GM12878 (cell line): ENCODE measurements around the gene AMHR2. TPM values are rescaled to one million over a fixed set of nuclear protein-coding genes. Genes with fewer than 3 reads are reported as not detected.

Experiments used
- ATAC-seq: fragments of 200-7000 bp; cut with Tn5 transposase; 3 replicates; pipeline ENCODE4 v1.9.1; 2020; ENCODE audit warnings: mild to moderate bottlenecking, moderate library complexity
- BruUV-seq: library from RNA; stranded (reverse); fragments of 400-500 nt; replicated peaks from 2 replicates; lab custom pipeline; 2021; lab: Mats Ljungman, UMichigan
- CTCF ChIA-PET: fragments of 300-600 bp; sonication (Branson Sonifier 250); formaldehyde crosslinking; extraction: SDS; loops from one replicate; lab custom pipeline; 2021; ENCODE audit warnings: inconsistent platforms; lab: Yijun Ruan, JAX
- POLR2A ChIA-PET: fragments of 350-600 bp; formaldehyde crosslinking; extraction: SDS; loops from one replicate; lab custom pipeline; 2021; ENCODE audit warnings: inconsistent platforms; lab: Charles Lee
- RAD21 ChIA-PET: fragments of 300-600 bp; sonication (Branson Sonifier 250); formaldehyde crosslinking; loops from one replicate; lab custom pipeline; 2023; ENCODE audit warnings: antibody characterized with exemption; ENCODE audit not compliant: unreplicated experiment; lab: Charles Lee
- SMC1A ChIA-PET: fragments of 300-600 bp; sonication (Branson Sonifier 250); formaldehyde crosslinking; loops from one replicate; lab custom pipeline; 2023; ENCODE audit not compliant: unreplicated experiment, uncharacterized antibody; lab: Charles Lee
- DNase-seq: peaks from one replicate; pipeline ENCODE4 v3.0.0-alpha.2; 2011; ENCODE audit warnings: low read depth, low spot score
- FAIRE-seq: peaks from 3 replicates; lab custom pipeline; 2011; peaks lifted over from hg19 to GRCh38; lab: Jason Lieb, UNC
- H2AFZ ChIP-seq: 2 replicates; pipeline ENCODE4 v1.6.0; 2011; ENCODE audit warnings: low read depth, low read length, control low read depth; ENCODE audit not compliant: control insufficient read depth
- H3K27ac ChIP-seq: 2 replicates; pipeline ENCODE4 v1.5.1; 2011; ENCODE audit warnings: control low read depth; ENCODE audit not compliant: control insufficient read depth, insufficient read depth
- H3K27me3 ChIP-seq, 2 experiments: replicated peaks in 1 of 2; 2 replicates each; pipeline versions ENCODE4 v1.6.0 to v1.6.1; 2011; ENCODE audit warnings: low read length in 1 of 2; ENCODE audit not compliant: control insufficient read depth in 2 of 2, insufficient read depth in 2 of 2
- H3K36me3 ChIP-seq, 2 experiments: 2 replicates each; pipeline ENCODE4 v1.5.1; 2011; ENCODE audit warnings: low read length in 1 of 2; ENCODE audit not compliant: control insufficient read depth in 2 of 2, insufficient read depth in 2 of 2
- H3K4me1 ChIP-seq: 2 replicates; pipeline ENCODE4 v1.6.1; 2011; ENCODE audit warnings: mild to moderate bottlenecking, low read length, moderate library complexity, mixed read lengths; ENCODE audit not compliant: control insufficient read depth, insufficient read depth
- H3K4me2 ChIP-seq: 2 replicates; pipeline ENCODE4 v1.6.0; 2011; ENCODE audit warnings: control low read depth; ENCODE audit not compliant: control insufficient read depth, insufficient read depth
- H3K4me3 ChIP-seq: fragments of 200-600 bp; sonication (generic); 2 replicates; pipeline ENCODE4 v1.5.1; 2016
- H3K79me2 ChIP-seq: 2 replicates; pipeline ENCODE4 v1.6.0; 2011; ENCODE audit warnings: low read length; ENCODE audit not compliant: control insufficient read depth, insufficient read depth
- H3K9ac ChIP-seq: 2 replicates; pipeline ENCODE4 v1.8.0; 2011; ENCODE audit warnings: low read length, control low read depth, mixed read lengths; ENCODE audit not compliant: control insufficient read depth, insufficient read depth
- H3K9me3 ChIP-seq: replicated peaks from 3 replicates; pipeline ENCODE4 v1.5.1; 2011; ENCODE audit warnings: mild to moderate bottlenecking, low read length; ENCODE audit not compliant: control insufficient read depth, insufficient read depth
- H4K20me1 ChIP-seq: 2 replicates; pipeline ENCODE4 v1.6.0; 2011; ENCODE audit not compliant: control insufficient read depth, insufficient read depth
- LARP7 ChIP-seq: fragments of 450-650 bp; IDR thresholded peaks from 2 replicates; pipeline ENCODE4 v1.6.1; 2017; ENCODE audit warnings: mild to moderate bottlenecking
- PML ChIP-seq: IDR thresholded peaks from 2 replicates; pipeline ENCODE4 v1.6.1; 2012; ENCODE audit warnings: low read length, inconsistent platforms
- POLR2AphosphoS5 ChIP-seq: IDR thresholded peaks from 2 replicates; pipeline ENCODE4 v1.6.1; 2011; ENCODE audit warnings: mild to moderate bottlenecking, low read length, inconsistent platforms
- RAD21 ChIP-seq: IDR thresholded peaks from 2 replicates; pipeline ENCODE4 v1.6.1; 2011; ENCODE audit warnings: mild to moderate bottlenecking, low read depth, low read length, moderate library complexity; ENCODE audit not compliant: insufficient read depth
- WGBS: methylation state at CpG from one replicate; pipeline ENCODE4 v1.1.6; 2016; ENCODE audit warnings: low lambda C conversion rate; ENCODE audit not compliant: insufficient replicate concordance, insufficient coverage; ENCODE audit errors: missing lambda C conversion rate; 5-methylcytosine and 5-hydroxymethylcytosine counted together
- in situ Hi-C: fragments of 300-500 bp; cut with MboI; formaldehyde crosslinking; loops from 9 replicates; pipeline ENCODE4 v1.14.3; 2018; ENCODE audit warnings: mixed read lengths
- intact Hi-C: fragments of 100-400 bp; cut with micrococcal nuclease; formaldehyde crosslinking; loops from one replicate; pipeline ENCODE4 v1.14.2; 2022; ENCODE audit not compliant: unreplicated experiment
- polyA plus RNA-seq, 11 experiments: library from polyadenylated mRNA; depleted of rRNA in 4 of 11; unstranded in 6 of 11; stranded (reverse) in 5 of 11; fragments of >200 nt; fragmentation: Nextera tagmentation in 4 of 11; fragmentation: Illumina TruSeq in 1 of 11; extraction: Ambion mirVana in 4 of 11; extraction: Trizol in 1 of 11; gene quantifications; 1 replicate in 1 of 11; 2 replicates in 10 of 11; pipeline versions ENCODE4 v1.2.1 to v1.2.3, GENCODE V29; 2011 to 2016; ENCODE audit warnings: inconsistent platforms in 2 of 11, missing spikeins in 2 of 11, low read depth in 1 of 11
- total RNA-seq, 4 experiments: library from RNA; depleted of rRNA in 3 of 4; stranded (reverse); fragments of >200 nt in 3 of 4; fragmentation: Illumina TruSeq in 1 of 4; extraction: Trizol in 1 of 4; gene quantifications; 2 replicates each; pipeline versions ENCODE4 v1.2.1 to v1.2.3, GENCODE V29; 2013 to 2021

AMHR2 gene
- total and polyA plus RNA-seq, 10 of the 15 experiments (the other 5 are each of a cell fraction or from before 2014, with no cell fraction given): 0.06 TPM; not detected in 9

GRCh38 chr12:53467880-53468279 is 44.2 kb downstream of the AMHR2 start:
- Histone ChIP-seq H4K20me1 (peaks cover 10% of the 10 kb centered on the region), H3K27ac (no peak overlapping the region), H3K27me3 (no peaks in the 10 kb centered on the region)
- TF ChIP-seq PML (0 out of 2 replicates have a peak, but pooled peaks have one; percentile 35), RAD21 (no peak)
- TF ChIP-seq, all 136 proteins: peak for 1
- in situ Hi-C loops (no loop called here), intact Hi-C loops (no loop called here)
- 100% methylated on average over 2 of the region's 2 CpGs for WGBS
- ChIA-PET CTCF (interaction anchor here (0.8 to 2.2 kb wide), 2 partner anchors 9 to 172 kb away, joined by 4 to 10 read pairs; partner anchors contain the start of gene PFDN5), RAD21 (no interaction called here), SMC1A (interaction anchor here (1.2 kb wide), 1 partner anchor 9 kb away, joined by 5 read pairs; no protein-coding TSS in a partner anchor), POLR2A (interaction anchor here (0.6 kb wide), 1 partner anchor 66 kb away, joined by 3 read pairs; no protein-coding TSS in a partner anchor)
- peaks cover 10% of the 10 kb centered on the region for H3K79me2 ChIP-seq
- H3K9ac ChIP-seq: no peak overlapping the region
- H3K4me2 ChIP-seq: no peak overlapping the region
- peaks cover 2% of the 10 kb centered on the region for H3K4me1 ChIP-seq
- DNase-seq: no peak
- H2AFZ ChIP-seq: no peak overlapping the region
- H3K36me3 ChIP-seq: peaks cover 37 to 73% of the 10 kb centered on the region in 2 experiments
- no peak overlapping the region for H3K4me3 ChIP-seq
- H3K9me3 ChIP-seq: no peaks in the 10 kb centered on the region
- TSS peak; percentile 30 for BruUV-seq
- no peak for ATAC-seq
- FAIRE-seq: no peak

- Histone ChIP-seq H3K27ac (no peak overlapping the region), H3K27me3 (no peaks in the 10 kb centered on the region), H3K36me3 (peaks cover 36 to 72% of the 10 kb centered on the region in 2 experiments), H3K79me2 (peaks cover 7% of the 10 kb centered on the region), H2AFZ (no peak overlapping the region), H3K4me3 (no peak overlapping the region), H4K20me1 (peaks cover 7% of the 10 kb centered on the region; the same call in 1 of the 2 replicates), H3K4me2 (no peak overlapping the region), H3K9me3 (no peaks in the 10 kb centered on the region), H3K9ac (no peak overlapping the region), H3K4me1 (no peaks in the 10 kb centered on the region)
- TF ChIP-seq POLR2AphosphoS5: peak; percentile 84; the same call in 1 of the 2 replicates
- no peak for TF ChIP-seq LARP7
- no peak for FAIRE-seq
- SMC1A ChIA-PET: interaction anchor here (1.2 kb wide), 1 partner anchor 9 kb away, joined by 5 read pairs; no protein-coding TSS in a partner anchor
- RAD21 ChIA-PET: no interaction called here
- WGBS: 92% methylated on average over 1 of the region's 1 CpG
- no peak for ATAC-seq
- POLR2A ChIA-PET: interaction anchor here (0.6 kb wide), 1 partner anchor 67 kb away, joined by 3 read pairs; no protein-coding TSS in a partner anchor
- CTCF ChIA-PET: interaction anchor here (0.8 to 2.2 kb wide), 3 partner anchors 9 to 173 kb away, joined by 3 to 10 read pairs (median 4); partner anchors contain the start of genes PFDN5 and TARBP2
- intact Hi-C loops (no loop called here), in situ Hi-C loops (no loop called here)
- BruUV-seq: no TSS peak
- no peak for DNase-seq
These were observed 44.6 kb downstream of the AMHR2 start for GRCh38 chr12:53468282-53468681.
